ENCODE data around the gene ZFP36.

ZFP36 gene

DNA sequence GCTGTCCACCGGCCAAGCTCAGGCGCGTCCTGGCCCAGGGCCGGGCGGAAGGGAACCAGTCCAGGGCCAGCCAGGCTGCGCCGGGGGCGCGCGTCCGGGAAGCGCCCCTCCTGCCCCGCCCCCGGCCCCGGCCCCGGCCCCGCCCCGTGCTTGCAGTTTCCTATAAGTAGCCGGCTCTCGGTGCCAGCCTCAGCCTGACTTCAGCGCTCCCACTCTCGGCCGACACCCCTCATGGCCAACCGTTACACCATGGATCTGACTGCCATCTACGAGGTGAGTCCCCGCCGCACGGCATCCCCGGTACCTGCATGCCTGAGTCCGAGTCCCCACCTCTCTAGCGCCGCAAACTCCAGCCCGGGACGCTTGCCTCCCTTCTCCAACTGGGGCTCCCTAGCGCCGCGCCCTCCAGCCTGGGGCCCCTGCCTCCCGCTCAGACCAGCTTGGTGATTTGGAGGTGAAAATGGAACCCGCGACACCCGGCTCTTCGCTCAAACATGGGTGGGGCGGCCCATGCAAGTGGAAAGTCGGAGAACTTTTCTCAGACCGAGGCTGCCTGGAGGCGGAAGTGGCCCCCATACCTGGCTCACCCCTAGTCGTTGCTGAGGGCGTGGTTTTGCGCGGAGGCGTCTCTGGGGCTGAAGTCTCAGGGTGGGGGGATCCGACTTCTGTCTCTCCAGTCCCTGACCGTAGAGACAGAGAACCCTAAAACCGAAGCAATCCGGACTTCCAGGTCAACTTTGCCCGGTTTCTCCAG is at the start of gene ZFP36:
Gene ZFP36, plus strand, starts transcription at position 192 of the 754 bp plus-strand sequence. Its CDS starts 58 bp downstream, at position 250.
- H3K4me1 ChIP-seq = peaks cover 41% of the 10 kb centered on the region
- peak; percentile 58 to 88 for DNase-seq (ENCODE audit: low spot score in 2 of 2)
- H3K9me3 ChIP-seq = no peaks in the 10 kb centered on the region
- in situ Hi-C loops (cut with MboI; ENCODE audit: low sequenced_read_pairs) = no loop called here
- peaks cover 7% of the 10 kb centered on the region for H3K36me3 ChIP-seq (replicated peaks)
- no peaks in the 10 kb centered on the region for H3K27me3 ChIP-seq (ENCODE audit: low read depth)
- H3K4me3 ChIP-seq = peak within 1 kb of the TSS; percentile 94

GRCh38 chr19:39359026-39359425 is 47.6 kb upstream of the ZFP36 start:
- peaks cover 68% of the 10 kb centered on the region for H3K36me3 ChIP-seq (replicated peaks)
- no peaks in the 10 kb centered on the region for H3K4me1 ChIP-seq
- no peaks in the 10 kb centered on the region for H3K27me3 ChIP-seq (ENCODE audit: low read depth)
- in situ Hi-C loops (cut with MboI; ENCODE audit: low sequenced_read_pairs) = no loop called here
- no peaks in the 10 kb centered on the region for H3K9me3 ChIP-seq
- no peak overlapping the region for H3K4me3 ChIP-seq
- no peak for DNase-seq (ENCODE audit: low spot score in 2 of 2)

GRCh38 chr19:39360599-39360998 is 46.0 kb upstream of the ZFP36 start:
- no peak for DNase-seq (ENCODE audit: low spot score in 2 of 2)
- no peaks in the 10 kb centered on the region for H3K27me3 ChIP-seq (ENCODE audit: low read depth)
- peaks cover 57% of the 10 kb centered on the region for H3K36me3 ChIP-seq (replicated peaks)
- H3K9me3 ChIP-seq = no peaks in the 10 kb centered on the region
- no peaks in the 10 kb centered on the region for H3K4me1 ChIP-seq
- in situ Hi-C loops (cut with MboI; ENCODE audit: low sequenced_read_pairs) = no loop called here
- no peak overlapping the region for H3K4me3 ChIP-seq

GRCh38 chr19:39362682-39363657 is 43.7 kb upstream of the ZFP36 start:
- Histone ChIP-seq H3K36me3 (replicated peaks) (peaks cover 56% of the 10 kb centered on the region), H3K9me3 (no peaks in the 10 kb centered on the region), H3K27me3 (ENCODE audit: low read depth) (no peaks in the 10 kb centered on the region), H3K4me1 (no peaks in the 10 kb centered on the region), H3K4me3 (no peak overlapping the region)
- no peak for DNase-seq (ENCODE audit: low spot score in 2 of 2)
- in situ Hi-C loops (cut with MboI; ENCODE audit: low sequenced_read_pairs) = no loop called here

DNA sequence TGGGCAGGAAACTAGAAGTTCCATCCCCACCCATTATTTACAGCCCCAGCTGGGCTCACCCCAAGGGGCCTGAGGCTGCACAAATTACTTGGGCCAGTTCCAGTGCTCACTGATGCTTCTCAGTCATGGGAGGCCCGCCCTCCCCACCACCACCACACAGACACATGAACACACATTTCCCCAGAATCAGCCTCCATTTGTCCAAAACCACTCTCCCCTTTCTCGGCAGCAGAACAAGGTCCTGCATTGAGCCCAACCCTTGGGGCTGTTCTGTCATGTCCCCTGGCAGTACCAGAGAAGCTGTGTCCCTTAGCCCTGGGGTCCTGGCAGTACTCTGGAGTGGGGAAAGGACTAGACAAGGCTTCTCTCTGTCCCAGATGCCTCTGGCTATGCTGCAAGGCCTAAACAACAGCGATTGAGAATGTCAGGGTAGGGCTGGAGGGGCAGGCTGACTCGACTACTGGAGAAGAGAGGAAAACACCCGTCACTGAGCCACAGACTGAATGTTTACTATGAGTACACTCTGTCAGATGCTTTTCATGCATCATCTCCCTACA is 42.7 kb upstream of the ZFP36 start:
- H3K27me3 ChIP-seq (ENCODE audit: low read depth) = no peaks in the 10 kb centered on the region
- H3K36me3 ChIP-seq (replicated peaks) = peaks cover 47% of the 10 kb centered on the region
- H3K4me1 ChIP-seq = no peaks in the 10 kb centered on the region
- no peaks in the 10 kb centered on the region for H3K9me3 ChIP-seq
- in situ Hi-C loops (cut with MboI; ENCODE audit: low sequenced_read_pairs) = no loop called here
- DNase-seq (ENCODE audit: low spot score in 2 of 2) = no peak
- no peak overlapping the region for H3K4me3 ChIP-seq

DNA sequence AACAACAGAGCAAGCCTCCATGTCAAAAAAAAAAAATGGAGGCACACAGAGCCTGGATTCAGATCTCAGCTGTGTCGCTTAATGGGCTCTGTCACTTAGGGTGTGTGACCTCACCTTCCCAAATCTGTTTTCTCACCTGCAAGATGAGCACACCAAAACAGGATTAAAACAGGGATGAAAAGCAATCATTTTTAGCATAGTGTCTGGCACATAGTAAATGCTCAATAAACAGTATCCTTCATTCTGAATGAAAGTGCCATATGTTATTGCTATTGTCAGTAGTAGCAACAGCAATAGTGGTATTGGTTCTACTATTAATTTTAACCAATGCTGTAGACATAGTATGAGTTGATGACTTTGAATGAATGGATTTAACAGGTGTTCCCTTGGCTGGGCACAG is 41.1 kb upstream of the ZFP36 start:
- Histone ChIP-seq H3K4me3 (no peak overlapping the region), H3K9me3 (no peaks in the 10 kb centered on the region), H3K36me3 (replicated peaks) (peaks cover 50% of the 10 kb centered on the region), H3K4me1 (no peaks in the 10 kb centered on the region), H3K27me3 (ENCODE audit: low read depth) (no peaks in the 10 kb centered on the region)
- in situ Hi-C loops (cut with MboI; ENCODE audit: low sequenced_read_pairs) = no loop called here
- no peak for DNase-seq (ENCODE audit: low spot score in 2 of 2)

DNA sequence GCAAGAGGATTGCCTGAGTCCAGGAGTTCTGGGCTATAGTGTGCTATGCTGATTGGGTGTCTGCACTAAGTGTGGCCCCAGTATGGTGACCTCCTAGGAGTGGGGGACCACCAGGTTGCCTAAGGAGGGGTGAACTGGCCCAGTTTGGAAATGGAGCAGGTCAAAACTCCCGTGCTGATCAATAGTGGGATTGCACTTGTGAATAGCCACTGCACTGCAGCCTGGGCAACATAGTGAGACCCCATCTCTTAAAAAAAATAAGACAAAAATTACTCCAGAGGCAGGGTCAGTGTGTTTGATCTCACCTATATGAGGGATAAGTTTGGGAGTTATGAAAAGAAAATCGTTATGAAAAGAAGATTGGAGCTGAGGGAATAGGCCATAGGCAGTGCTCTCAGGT is 37.4 kb upstream of the ZFP36 start:
- in situ Hi-C loops (cut with MboI; ENCODE audit: low sequenced_read_pairs) = no loop called here
- Histone ChIP-seq H3K9me3 (no peaks in the 10 kb centered on the region), H3K27me3 (ENCODE audit: low read depth) (no peaks in the 10 kb centered on the region), H3K4me3 (no peak overlapping the region), H3K4me1 (no peaks in the 10 kb centered on the region), H3K36me3 (replicated peaks) (peaks cover 53% of the 10 kb centered on the region)
- no peak for DNase-seq (ENCODE audit: low spot score in 2 of 2)

DNA sequence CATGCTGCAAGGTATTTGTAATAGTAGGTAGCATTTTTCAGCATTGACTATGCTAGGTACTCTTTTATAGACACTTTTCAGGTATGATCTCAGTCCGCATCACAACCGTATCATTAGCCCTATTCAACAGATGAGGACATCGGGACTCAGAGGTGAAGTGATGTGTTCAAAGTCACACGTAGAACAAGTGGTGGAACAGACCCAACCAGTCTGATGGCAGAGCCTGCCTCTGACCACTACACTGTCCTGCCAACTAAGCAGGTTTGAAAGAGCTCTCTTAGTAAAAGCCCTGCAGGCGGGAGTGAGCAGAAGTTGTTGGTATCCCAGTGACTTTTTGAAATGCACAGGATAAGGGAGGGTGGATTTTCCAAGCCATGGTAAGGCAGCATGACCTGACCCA is 35.9 kb upstream of the ZFP36 start:
- DNase-seq (ENCODE audit: low spot score in 2 of 2) = no peak
- Histone ChIP-seq H3K27me3 (ENCODE audit: low read depth) (no peaks in the 10 kb centered on the region), H3K4me1 (no peaks in the 10 kb centered on the region), H3K36me3 (replicated peaks) (peaks cover 50% of the 10 kb centered on the region), H3K4me3 (no peak overlapping the region), H3K9me3 (no peaks in the 10 kb centered on the region)
- in situ Hi-C loops (cut with MboI; ENCODE audit: low sequenced_read_pairs) = no loop called here

GRCh38 chr19:39372047-39372802 is 34.4 kb upstream of the ZFP36 start:
- DNase-seq (ENCODE audit: low spot score in 2 of 2) = no peak
- no peak overlapping the region for H3K4me3 ChIP-seq
- no peaks in the 10 kb centered on the region for H3K27me3 ChIP-seq (ENCODE audit: low read depth)
- no peaks in the 10 kb centered on the region for H3K9me3 ChIP-seq
- H3K4me1 ChIP-seq = no peaks in the 10 kb centered on the region
- in situ Hi-C loops (cut with MboI; ENCODE audit: low sequenced_read_pairs) = no loop called here
- H3K36me3 ChIP-seq (replicated peaks) = peaks cover 52% of the 10 kb centered on the region

- no peak overlapping the region for H3K4me3 ChIP-seq
- DNase-seq (ENCODE audit: low spot score in 2 of 2) = no peak
- in situ Hi-C loops (cut with MboI; ENCODE audit: low sequenced_read_pairs) = no loop called here
- H3K9me3 ChIP-seq = no peaks in the 10 kb centered on the region
- peaks cover 60% of the 10 kb centered on the region for H3K36me3 ChIP-seq (replicated peaks)
- no peaks in the 10 kb centered on the region for H3K4me1 ChIP-seq
- no peaks in the 10 kb centered on the region for H3K27me3 ChIP-seq (ENCODE audit: low read depth)
Measured at GRCh38 chr19:39372941-39373340, 33.7 kb upstream of the ZFP36 start.

GRCh38 chr19:39375929-39376328 is 30.7 kb upstream of the ZFP36 start:
- H3K4me1 ChIP-seq = no peaks in the 10 kb centered on the region
- in situ Hi-C loops (cut with MboI; ENCODE audit: low sequenced_read_pairs) = no loop called here
- H3K9me3 ChIP-seq = no peaks in the 10 kb centered on the region
- no peak for DNase-seq (ENCODE audit: low spot score in 2 of 2)
- H3K4me3 ChIP-seq = no peak overlapping the region
- peaks cover 69% of the 10 kb centered on the region for H3K36me3 ChIP-seq (replicated peaks)
- H3K27me3 ChIP-seq (ENCODE audit: low read depth) = no peaks in the 10 kb centered on the region

DNA sequence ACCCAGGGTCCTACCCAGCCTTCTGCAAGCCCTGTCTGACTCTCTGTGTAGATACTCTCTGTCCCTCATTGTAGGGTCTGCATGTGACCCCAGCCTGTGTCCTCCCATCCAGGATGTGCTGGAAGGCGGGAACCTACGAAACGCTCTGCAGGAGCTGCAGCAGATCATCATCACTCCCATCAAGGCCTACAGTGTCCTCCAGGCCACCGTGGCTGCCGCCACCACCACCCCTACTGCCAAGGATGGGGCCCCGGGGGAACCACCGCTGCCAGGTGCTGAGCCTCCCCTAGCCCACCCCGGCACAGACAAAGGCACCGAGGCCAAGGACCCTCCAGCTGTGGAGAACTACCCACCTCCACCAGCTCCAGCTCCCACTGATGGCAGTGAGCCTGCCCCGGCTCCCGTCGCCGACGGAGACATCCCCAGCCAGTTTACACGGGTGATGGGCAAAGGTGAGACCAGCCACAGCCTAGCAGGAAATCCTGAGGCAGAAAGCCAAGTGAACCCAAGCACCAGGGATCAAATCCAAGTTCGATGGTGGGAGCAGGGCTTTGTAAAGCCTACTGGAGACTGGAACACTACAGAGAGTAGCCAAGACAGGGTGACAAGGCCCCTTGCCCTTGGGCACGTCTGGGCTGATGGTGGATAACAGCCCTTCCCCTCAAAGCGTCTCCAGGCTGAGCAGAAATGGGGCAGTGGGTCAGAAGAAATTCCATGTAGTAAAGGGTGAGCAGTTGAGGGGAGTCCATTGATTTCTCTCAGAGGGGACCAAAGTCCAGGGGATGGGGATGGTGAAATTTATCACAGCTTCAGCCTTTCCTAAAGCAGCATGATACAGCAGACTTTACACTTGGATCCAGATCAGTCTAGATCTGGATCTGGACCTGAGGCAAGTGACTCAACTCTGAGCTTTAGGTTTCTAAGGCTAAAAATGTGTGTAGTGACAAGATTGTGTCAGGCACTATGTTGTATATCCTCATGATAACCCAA is 29.0 kb upstream of the ZFP36 start:
- Histone ChIP-seq H3K9me3 (no peaks in the 10 kb centered on the region), H3K4me1 (no peaks in the 10 kb centered on the region), H3K27me3 (ENCODE audit: low read depth) (no peaks in the 10 kb centered on the region), H3K36me3 (replicated peaks) (peaks cover 71% of the 10 kb centered on the region), H3K4me3 (no peak overlapping the region)
- in situ Hi-C loops (cut with MboI; ENCODE audit: low sequenced_read_pairs) = no loop called here
- DNase-seq (ENCODE audit: low spot score in 2 of 2) = no peak

All from HAP-1 (cell line).